GM21786 (cell line): Measurements from ENCODE around the gene ANAPC7.
"Not testable (repeated sequence)": the region's sequence is repeated elsewhere in the genome, so short reads cannot be mapped to it uniquely, and the experiment has no call there.

Experiments
- ATAC-seq: cut with Tn5 transposase; IDR thresholded peaks from one replicate; pipeline ENCODE4 v1.9.1; 2021; ENCODE audit not compliant: unreplicated experiment

Gene ANAPC7

GRCh38 chr12:110403146-110403975 lies at the start of gene ANAPC7:
TSS of gene ANAPC7 (minus strand) at chr12:110403708. CDS start at chr12:110403627, 81 bp downstream.
- ATAC-seq: peak; percentile 55

- ATAC-seq: no peak
Observed at GRCh38 chr12:110451263-110451662, 47.8 kb upstream of the ANAPC7 start.

DNA sequence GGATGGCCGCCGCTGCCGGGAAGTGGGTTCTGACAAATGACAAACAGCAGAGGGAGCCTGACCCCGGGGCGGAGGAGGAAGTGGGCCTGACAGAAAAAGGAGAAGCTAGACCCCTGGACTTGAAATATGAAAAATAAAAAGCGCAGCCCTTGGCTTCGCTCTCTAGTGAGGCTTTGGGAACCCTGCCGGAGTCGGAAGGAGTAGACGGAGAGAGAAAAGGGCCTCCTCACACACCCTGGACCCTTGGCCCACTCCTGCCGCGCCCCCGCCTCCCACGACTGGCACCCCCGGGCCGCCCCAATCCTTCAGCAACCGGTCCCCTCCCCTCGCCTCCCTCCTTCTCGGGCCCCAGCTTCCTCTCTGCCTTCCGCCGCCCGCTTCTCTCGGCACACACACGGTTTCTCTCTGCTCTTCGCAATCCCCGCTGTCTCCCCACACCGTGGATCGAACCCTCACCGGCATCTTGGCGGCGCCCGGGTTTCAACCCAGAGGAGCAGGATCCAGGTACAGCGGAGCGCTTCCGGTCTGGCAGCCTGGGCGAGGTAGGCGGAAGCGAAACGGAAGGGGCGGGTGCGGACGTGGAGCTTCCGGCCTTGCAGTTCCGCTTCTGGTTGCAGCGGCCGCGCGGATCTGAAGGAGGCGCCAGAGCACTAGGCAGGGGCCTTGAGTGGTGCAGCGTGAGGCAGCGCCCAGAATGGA lies 46.4 kb upstream of the ANAPC7 start, which contains the start of gene ARPC3:
Gene ARPC3 (minus strand): TSS at position 539 of the 699 bp plus-strand sequence. CDS start 77 bp downstream, at position 462.
- peak; percentile 93 for ATAC-seq

GRCh38 chr12:110444455-110444854 lies 40.9 kb upstream of the ANAPC7 start:
- no peak for ATAC-seq

DNA sequence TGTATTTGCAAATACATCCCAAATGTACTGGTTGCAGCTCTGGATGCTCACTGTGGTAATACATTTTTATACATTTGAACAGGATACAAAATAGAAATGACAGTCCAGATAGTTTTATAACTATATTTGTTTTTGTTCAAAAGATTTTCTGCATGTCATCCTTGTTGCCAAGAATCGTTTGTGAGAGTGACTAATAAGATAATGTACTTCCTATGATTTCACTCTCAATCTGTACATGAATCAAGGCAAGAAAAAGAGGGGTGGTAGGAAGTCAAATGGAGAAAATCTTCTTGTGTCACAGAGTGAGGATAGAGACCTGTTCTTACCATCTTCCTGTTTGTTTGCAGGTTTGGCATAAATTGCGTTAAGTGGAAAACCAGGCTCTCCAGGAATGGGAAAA lies 32.7 kb upstream of the ANAPC7 start:
- no peak for ATAC-seq

GRCh38 chr12:110431957-110432587 lies 28.6 kb upstream of the ANAPC7 start:
- peak; percentile 22 for ATAC-seq

GRCh38 chr12:110429676-110430075 lies 26.2 kb upstream of the ANAPC7 start:
- ATAC-seq: not testable (repeated sequence)

GRCh38 chr12:110426406-110426805 lies 22.9 kb upstream of the ANAPC7 start:
- ATAC-seq: no peak

GRCh38 chr12:110424237-110424636 lies 20.7 kb upstream of the ANAPC7 start:
- no peak for ATAC-seq

DNA sequence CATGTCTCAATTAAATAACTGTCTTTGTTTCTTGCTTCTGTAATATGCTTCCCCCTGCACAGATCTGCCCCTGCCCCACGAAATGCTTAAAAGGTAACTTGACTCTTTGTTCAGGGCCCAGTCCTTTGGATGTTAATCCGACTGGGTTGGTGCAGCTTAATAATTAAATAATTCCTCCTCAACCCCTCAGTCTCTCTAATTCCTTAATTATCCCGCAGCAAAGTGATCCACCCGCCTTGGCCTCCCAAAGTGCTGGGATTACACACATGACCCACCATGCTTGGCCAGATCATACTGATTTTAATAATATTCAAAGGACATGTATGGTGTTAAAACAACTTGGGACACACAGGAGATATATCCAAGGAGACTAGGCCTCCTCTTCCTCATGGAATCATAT lies 18.2 kb upstream of the ANAPC7 start:
- ATAC-seq: no peak

DNA sequence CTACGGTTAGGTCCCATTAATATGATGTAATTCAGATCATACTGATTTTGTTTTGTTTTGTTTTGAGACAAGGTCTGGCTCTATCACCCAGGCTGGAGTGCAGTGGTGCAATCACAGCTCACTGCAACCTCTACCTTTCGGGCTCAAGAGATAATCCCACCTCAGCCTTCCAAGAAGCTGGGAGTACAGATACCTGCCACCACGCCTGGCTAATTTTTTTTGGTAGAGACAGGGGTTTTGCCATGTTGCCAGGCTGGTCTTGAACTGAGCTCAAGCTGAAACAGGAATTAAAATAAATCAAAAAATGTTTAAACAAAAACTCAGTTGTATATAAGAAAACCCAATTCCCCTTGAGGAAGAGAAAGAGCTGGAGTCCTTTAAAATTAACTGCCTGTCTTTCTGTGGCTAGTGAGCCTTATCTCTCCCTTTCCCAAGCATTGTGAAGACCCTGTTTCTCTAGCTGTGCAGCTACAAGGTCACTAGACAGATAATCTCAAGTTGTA lies 17.7 kb upstream of the ANAPC7 start:
- ATAC-seq: no peak

DNA sequence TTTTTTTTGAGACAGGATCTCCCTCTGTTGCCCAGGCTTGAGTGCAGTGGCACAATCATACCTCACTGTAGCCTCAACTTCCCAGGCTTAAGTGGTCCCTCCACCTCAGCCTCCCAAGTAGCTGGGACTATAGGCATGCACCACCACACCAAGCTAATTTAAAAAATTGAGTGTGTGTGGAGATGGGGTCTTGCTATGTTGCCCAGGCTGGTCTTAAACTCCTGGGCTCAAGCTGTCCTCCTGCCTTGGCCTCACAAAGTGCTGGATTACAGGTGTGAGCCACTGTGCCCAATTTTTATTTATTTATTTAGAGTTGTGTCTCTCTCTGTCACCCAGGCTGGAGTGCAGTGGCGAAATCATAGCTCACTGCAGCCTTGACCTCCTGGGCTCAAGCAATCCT lies 17.1 kb upstream of the ANAPC7 start:
- not testable (repeated sequence) for ATAC-seq

- not testable (repeated sequence) for ATAC-seq
Observed at GRCh38 chr12:110417113-110417512, 13.6 kb upstream of the ANAPC7 start.

- not testable (repeated sequence) for ATAC-seq
Observed at GRCh38 chr12:110410086-110410485, 6.6 kb upstream of the ANAPC7 start.

DNA sequence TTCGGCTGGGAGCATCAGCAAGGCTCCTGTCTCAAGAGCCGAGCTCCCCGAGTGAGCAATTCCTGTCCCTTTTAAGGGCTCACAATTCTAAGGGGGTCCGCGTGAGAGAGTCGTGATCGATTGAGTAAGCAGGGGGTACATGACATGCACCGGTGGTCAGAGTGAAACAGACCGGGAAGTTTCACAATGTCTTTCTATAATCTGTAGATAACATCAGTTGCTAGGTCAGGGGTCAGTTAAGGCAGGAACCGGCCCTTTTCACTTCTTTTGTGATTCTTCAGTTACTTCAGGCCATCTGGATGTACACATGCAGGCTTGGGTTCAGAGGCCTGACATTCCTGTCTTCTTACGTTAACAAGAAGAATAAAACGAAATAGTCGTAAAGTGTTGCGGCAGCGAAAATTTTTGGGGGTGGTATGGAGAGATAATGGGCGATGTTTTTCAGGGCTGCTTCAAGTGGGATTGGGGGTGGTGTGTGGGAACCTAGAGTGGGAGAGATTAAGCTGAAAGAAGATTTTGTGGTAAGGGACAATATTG lies 1.7 kb upstream of the ANAPC7 start:
- not testable (repeated sequence) for ATAC-seq

DNA sequence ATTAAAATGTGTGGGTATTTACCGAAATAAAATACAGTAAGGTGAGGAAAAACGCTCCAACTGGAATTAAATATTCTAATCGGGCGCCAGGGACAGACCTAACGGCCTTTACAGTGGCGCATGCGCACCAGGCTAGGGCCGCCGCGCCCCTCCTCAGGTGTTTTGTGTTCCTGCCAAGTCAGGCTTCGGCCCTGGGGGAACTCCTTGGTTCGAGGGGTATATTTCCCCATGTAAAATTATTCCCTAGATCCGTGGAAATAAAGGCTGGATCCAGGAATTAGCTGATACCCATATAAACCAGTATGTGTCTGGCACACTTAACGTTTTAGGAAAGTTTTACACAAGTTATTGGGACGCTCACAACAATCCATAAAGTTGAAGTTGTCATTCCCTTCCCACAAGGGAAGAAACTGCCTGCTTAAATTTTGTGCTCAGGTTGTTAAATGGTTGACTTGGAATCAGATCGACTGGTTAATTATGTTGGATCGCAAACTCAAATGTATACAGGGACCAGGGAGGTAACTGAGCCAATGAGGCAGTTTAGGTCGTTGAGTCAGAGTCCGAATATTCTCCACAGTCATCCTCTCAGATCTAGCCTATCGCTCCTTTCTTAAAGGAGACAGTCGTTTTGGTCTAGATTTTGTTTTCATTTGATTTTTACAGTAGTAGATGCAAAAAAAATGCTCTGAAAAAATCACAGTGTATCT lies 621 bp upstream of the ANAPC7 start:
- ATAC-seq: peak; percentile 30

DNA sequence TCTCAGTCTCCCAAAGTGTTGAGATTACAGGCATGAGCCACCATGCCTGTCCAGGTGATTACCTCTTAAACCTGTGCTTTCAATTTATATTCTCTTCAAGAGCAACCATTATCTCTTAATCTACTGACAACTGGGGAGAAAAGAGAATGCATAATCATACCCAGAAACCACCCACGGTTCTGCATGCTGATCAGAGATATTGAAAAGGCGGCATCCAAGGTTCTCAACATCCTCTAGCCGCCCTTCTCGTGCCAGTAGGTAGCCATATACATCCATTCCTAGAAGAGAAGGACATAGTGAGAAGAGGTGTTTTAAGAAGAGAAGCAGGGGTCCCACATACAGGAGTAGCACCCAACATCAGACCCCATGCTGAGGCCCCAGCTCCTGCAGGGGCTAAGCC lies 20.8 kb downstream of the ANAPC7 start:
- no peak for ATAC-seq

DNA sequence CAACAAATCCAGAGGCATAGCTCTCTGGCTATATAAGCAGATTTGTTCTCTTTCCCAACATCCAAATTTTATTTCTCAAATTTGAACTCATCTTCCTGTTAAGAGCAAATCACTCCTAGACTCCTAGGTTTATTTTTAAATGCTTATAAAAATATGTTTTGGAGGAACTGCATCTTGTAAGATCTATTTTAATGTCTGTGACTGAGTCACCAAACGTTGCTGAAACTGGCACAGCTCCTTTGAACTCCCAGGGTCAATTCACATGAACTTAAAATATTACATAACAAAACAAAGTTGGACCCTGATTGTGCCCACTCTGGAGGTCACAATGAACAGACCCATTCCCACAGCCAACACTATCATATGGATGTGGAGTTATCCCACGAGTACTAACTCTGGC lies 23.9 kb downstream of the ANAPC7 start:
- no peak for ATAC-seq

DNA sequence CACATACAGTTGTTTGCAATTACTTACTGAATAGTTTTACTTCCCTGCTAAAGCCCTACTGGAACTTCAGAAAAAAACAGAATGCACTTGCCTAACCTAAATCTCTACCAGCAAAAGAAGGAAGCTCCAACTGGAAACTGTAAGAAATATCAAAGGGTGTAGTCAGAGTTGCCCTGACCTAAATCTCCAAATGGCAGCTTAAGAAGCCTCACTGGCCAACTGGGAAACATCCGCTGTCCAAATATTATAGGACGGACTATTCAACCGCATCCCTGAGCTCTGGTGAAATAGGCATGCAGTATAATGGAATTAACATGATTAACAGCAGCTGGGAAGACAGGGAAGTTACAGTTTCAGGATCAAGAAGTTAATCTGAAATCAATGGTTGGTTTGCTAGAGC lies 24.3 kb downstream of the ANAPC7 start:
- ATAC-seq: no peak

DNA sequence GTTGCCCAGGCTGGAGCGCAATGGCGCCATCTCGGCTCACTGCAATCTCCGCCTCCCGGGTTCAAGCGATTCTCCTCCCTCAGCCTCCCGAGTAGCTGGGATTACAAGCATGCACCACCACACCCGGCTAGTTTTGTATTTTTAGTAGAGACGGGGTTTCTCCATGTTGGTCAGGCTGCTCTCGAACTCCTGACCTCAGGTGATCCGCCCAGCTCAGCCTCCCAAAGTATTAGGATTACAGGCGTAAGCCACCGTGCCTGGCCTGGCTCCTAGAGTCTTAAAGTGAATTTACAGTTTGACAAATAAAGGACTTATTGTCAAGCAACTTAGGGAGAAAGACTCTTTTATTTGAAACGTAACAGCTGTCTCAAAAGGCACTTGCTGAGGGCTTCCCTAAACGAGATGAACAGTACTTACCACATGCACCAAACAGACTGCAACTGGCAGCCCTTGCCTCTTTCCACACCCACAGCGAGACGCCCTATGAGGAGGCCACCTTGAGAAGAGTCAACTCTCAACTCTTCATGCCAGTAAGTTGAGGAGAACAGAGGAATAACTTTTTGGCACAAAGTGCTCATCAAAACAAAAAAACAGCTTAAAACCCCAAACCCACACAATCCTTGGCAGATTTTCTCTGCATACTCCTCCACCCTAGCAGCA lies 25.2 kb downstream of the ANAPC7 start:
- ATAC-seq: not testable (repeated sequence)
